ENCODE results near the gene EIF4G1. TPM values are rescaled to one million over a fixed set of nuclear protein-coding genes. Genes with fewer than 3 reads are reported as not detected.
"Not testable (repeated sequence)": the region's sequence is repeated elsewhere in the genome, so short reads cannot be mapped to it uniquely, and the experiment has no call there.

The EIF4G1 gene
- total RNA-seq (524 and 532 TPM in 2 replicates), polyA plus RNA-seq (355 and 401 TPM in 2 replicates), polyA minus RNA-seq (474 and 526 TPM in 2 replicates), Bru-seq, nascent RNA (percentile 92 among the genes with signal in this experiment), BruChase-seq, experiment 1, labeled RNA remaining after a 6-hour chase (percentile 99 among the genes with signal in this experiment), BruChase-seq, experiment 2, labeled RNA remaining after a 2-hour chase (percentile 98 among the genes with signal in this experiment)
- 305 and 332 TPM in 2 replicates for polyA plus RNA-seq (2011; cell fraction: cytosol; rRNA removed)
- polyA plus RNA-seq (2011; cell fraction: nucleus; rRNA removed): 513 and 525 TPM in 2 replicates
- polyA plus RNA-seq (2012): 236 and 329 TPM in 2 replicates
- polyA minus RNA-seq (2011; cell fraction: cytosol; rRNA and poly(A)+ RNA removed): 242 TPM
- 207 and 228 TPM in 2 replicates for polyA minus RNA-seq (2011; cell fraction: nucleus; rRNA and poly(A)+ RNA removed)
- long read RNA-seq, full-length matches to known transcripts: 106 of 566 reads
- long read RNA-seq, partial matches to known transcripts: 311 of 566 reads
- long read RNA-seq, other reads (novel, unspliced or antisense): 149 of 566 reads

- Histone ChIP-seq H4K20me1 (replicated peaks; ENCODE audit: control insufficient read depth, extremely low read depth, insufficient read depth, low read length) (peaks cover 3% of the 10 kb centered on the region), H3K4me1 (ENCODE audit: control insufficient read depth, extremely low read depth, insufficient read depth, low read length) (peaks cover 28% of the 10 kb centered on the region), H3K9me1 (replicated peaks; ENCODE audit: control insufficient read depth, extremely low read depth, insufficient read depth, low read length) (no peaks in the 10 kb centered on the region), H3K79me2 (ENCODE audit: control insufficient read depth, insufficient read depth, low read length) (peaks cover 43% of the 10 kb centered on the region), H3K27me3 (ENCODE audit: control insufficient read depth in 2 of 2, insufficient read depth in 2 of 2, low read length in 2 of 2) (no peaks in the 10 kb centered on the region), H3K27ac (ENCODE audit: insufficient read depth, low read depth, low read length) (peak within 1 kb of the TSS; percentile 64), H2AFZ (ENCODE audit: low read depth, low read length) (peak within 1 kb of the TSS; percentile 46), H3K9me3 (replicated peaks; ENCODE audit: control insufficient read depth, insufficient read depth, low read length) (no peaks in the 10 kb centered on the region), H3K36me3 (ENCODE audit: control insufficient read depth in 2 of 2, extremely low read depth in 1 of 2, insufficient read depth in 2 of 2, low read length in 2 of 2) (peaks cover 9 to 11% of the 10 kb centered on the region in 2 experiments), H3K4me2 (ENCODE audit: insufficient read depth, low read length) (peak within 1 kb of the TSS; percentile 49), H3K4me3 (replicated peaks in 1 of 3; ENCODE audit: insufficient read depth in 1 of 3, low read depth in 1 of 3, low read length in 3 of 3) (peak within 1 kb of the TSS; percentile 37 to 84 (median 59)), H3K9ac (replicated peaks; ENCODE audit: extremely low read depth, insufficient read depth, low read length) (peak within 1 kb of the TSS; percentile 82)
- TF ChIP-seq POLR2A (IDR thresholded peaks at IDR 0.05; ENCODE audit: low read depth, low read length): peak; percentile 79
- TF ChIP-seq EZH2 (IDR thresholded peaks at IDR 0.05; ENCODE audit: borderline replicate concordance, low read depth, low read length, severe bottlenecking): no peak
- TF ChIP-seq, protein P1, sequence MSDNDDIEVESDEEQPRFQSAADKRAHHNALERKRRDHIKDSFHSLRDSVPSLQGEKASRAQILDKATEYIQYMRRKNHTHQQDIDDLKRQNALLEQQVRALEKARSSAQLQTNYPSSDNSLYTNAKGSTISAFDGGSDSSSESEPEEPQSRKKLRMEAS (IDR thresholded peaks at IDR 0.05; ENCODE audit: insufficient read depth, insufficient read length): peak; percentile 96
- no peak for TF ChIP-seq JUN (IDR thresholded peaks at IDR 0.05; ENCODE audit: borderline replicate concordance, insufficient read depth, insufficient read length, low read depth)
- no peak for TF ChIP-seq FOS (IDR thresholded peaks at IDR 0.05; ENCODE audit: borderline replicate concordance, insufficient read depth, low read length)
- TF ChIP-seq, protein P2, sequence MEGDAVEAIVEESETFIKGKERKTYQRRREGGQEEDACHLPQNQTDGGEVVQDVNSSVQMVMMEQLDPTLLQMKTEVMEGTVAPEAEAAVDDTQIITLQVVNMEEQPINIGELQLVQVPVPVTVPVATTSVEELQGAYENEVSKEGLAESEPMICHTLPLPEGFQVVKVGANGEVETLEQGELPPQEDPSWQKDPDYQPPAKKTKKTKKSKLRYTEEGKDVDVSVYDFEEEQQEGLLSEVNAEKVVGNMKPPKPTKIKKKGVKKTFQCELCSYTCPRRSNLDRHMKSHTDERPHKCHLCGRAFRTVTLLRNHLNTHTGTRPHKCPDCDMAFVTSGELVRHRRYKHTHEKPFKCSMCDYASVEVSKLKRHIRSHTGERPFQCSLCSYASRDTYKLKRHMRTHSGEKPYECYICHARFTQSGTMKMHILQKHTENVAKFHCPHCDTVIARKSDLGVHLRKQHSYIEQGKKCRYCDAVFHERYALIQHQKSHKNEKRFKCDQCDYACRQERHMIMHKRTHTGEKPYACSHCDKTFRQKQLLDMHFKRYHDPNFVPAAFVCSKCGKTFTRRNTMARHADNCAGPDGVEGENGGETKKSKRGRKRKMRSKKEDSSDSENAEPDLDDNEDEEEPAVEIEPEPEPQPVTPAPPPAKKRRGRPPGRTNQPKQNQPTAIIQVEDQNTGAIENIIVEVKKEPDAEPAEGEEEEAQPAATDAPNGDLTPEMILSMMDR (IDR thresholded peaks at IDR 0.05; ENCODE audit: extremely low read depth in 1 of 2, insufficient read depth in 1 of 2, low read depth in 1 of 2, low read length in 2 of 2): no peak
- TF ChIP-seq GATA2 (IDR thresholded peaks at IDR 0.05; ENCODE audit: insufficient read depth, insufficient read length, low read depth, low read length): no peak
- TF ChIP-seq MYC (IDR thresholded peaks at IDR 0.05; ENCODE audit: low read depth, low read length): no peak
- peak; percentile 89 for TF ChIP-seq POLR2AphosphoS5 (IDR thresholded peaks at IDR 0.05; ENCODE audit: insufficient read depth, low read depth, low read length)
- FAIRE-seq (peak; percentile 89), DNase-seq (ENCODE audit: low read depth, low spot score) (peak; percentile 94)
- BruUV-seq (replicated peaks): no TSS peak
- dilution Hi-C loops (cut with MboI; ENCODE audit: extremely low pct_ligation_motif_present, low sequenced_read_pairs): no loop called here
- POLR2A ChIA-PET: no interaction called here
- CTCF ChIA-PET: no interaction called here
- intact Hi-C loops (cut with micrococcal nuclease): loop anchor here (1.0 to 5.0 kb wide), 2 partner anchors 15 to 137 kb away; partner anchors contain the start of gene PSMD2
Observed at GRCh38 chr3:184314363-184314699, at the start of gene EIF4G1. TSS of gene EIF4G1 (plus strand) at chr3:184314606. CDS start at chr3:184315797, 1,191 bp downstream.

- DNase-seq (ENCODE audit: low read depth, low spot score); CTCF ChIA-PET; FAIRE-seq: not testable (repeated sequence)
Observed at GRCh38 chr3:184267249-184267648, 47.2 kb upstream of the EIF4G1 start.

More at GRCh38 chr3:184267249-184267648, 47.2 kb upstream of the EIF4G1 start:
- peaks cover 8 to 11% of the 10 kb centered on the region in 2 experiments for H3K27me3 ChIP-seq (ENCODE audit: control insufficient read depth in 2 of 2, insufficient read depth in 2 of 2, low read length in 2 of 2)
- dilution Hi-C loops (cut with MboI; ENCODE audit: extremely low pct_ligation_motif_present, low sequenced_read_pairs); H3K9me3 ChIP-seq (replicated peaks; ENCODE audit: control insufficient read depth, insufficient read depth, low read length); H3K9me1 ChIP-seq (replicated peaks; ENCODE audit: control insufficient read depth, extremely low read depth, insufficient read depth, low read length); intact Hi-C loops (cut with micrococcal nuclease); H3K4me2 ChIP-seq (ENCODE audit: insufficient read depth, low read length); H3K36me3 ChIP-seq (ENCODE audit: control insufficient read depth in 2 of 2, extremely low read depth in 1 of 2, insufficient read depth in 2 of 2, low read length in 2 of 2); H3K4me3 ChIP-seq (replicated peaks in 1 of 3; ENCODE audit: insufficient read depth in 1 of 3, low read depth in 1 of 3, low read length in 3 of 3); H3K79me2 ChIP-seq (ENCODE audit: control insufficient read depth, insufficient read depth, low read length); H4K20me1 ChIP-seq (replicated peaks; ENCODE audit: control insufficient read depth, extremely low read depth, insufficient read depth, low read length); H3K9ac ChIP-seq (replicated peaks; ENCODE audit: extremely low read depth, insufficient read depth, low read length); BruUV-seq (replicated peaks); POLR2A ChIA-PET; H3K4me1 ChIP-seq (ENCODE audit: control insufficient read depth, extremely low read depth, insufficient read depth, low read length); H2AFZ ChIP-seq (ENCODE audit: low read depth, low read length); H3K27ac ChIP-seq (ENCODE audit: insufficient read depth, low read depth, low read length): not testable (repeated sequence)
